SKM-1 (cell line): ENCODE measurements around the gene CDC42.

Experiments
- DNase-seq: peaks from one replicate; lab custom pipeline; 2025; ENCODE audit not compliant: unreplicated experiment; lab: John Stamatoyannopoulos, UW

CDC42 gene

DNA sequence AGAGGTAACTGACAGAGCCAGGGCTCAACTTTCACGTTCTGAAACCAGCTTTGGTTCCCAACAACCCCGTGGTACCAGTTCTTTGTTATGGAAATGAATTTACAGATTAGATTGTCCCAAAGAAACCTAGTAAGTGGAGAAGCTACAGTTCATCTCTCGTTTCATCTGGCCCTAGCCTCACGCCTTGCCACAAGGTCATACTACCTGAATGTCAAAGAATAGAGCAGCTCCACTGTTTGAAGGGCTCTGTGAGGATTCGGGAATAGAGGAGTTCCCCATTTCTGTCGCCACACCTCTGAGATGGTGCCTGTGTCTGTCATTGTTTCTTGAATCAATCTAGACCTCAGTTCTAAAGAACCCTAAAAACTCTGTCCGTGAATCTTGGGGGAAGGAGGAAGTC is 15.0 kb upstream of the CDC42 start:
- no peak for DNase-seq

DNA sequence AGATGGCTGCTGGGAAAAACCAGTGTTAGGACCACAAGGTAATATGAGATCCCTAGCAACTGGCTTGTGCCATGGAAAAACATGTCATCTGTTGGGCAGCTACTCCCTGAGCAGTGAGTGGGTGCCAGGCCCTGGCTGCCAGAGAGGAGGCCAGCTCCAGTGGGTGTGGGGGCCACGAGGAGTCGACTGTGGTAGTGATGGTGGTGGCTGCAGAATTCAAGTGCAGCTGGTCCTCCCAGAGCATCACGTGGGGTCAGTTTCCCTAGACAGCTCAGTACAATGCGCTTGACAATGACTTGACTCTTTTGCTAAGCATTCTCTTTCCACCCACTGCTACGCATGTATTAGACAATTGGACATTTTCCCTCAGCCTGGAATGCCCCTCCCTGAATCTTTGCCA is 14.5 kb upstream of the CDC42 start:
- no peak for DNase-seq

DNA sequence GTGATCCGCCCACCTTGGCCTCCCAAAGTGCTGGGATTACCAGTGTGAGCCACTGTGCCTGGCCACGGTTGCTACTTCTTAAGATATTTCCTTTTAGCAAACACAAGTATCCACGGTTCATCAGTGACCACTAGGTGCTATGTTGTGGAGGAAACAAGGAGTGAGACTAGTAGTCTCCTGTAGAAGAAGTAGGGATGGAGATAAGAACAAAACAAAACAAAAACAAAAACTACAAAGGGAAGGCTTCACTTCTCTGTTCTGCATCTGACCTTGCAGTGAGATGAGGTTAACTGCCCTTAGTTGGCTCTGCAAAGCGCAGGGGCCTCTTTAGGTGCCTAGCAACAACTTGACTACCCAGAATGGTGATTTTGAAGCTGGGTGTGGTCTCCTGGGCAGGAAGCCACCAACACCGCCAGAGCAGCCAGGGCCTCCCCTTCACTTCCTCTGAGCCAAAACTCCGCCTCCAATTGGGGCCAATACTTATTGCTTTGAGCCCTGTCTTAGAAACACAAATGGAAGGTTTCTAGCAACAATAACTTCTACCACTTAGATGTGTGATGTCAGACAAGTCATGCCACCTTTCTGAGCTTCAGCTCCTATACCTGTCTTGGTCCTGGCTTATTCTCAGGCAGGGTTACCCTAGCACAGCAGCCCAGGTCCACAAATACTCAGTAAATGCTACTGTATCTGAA is 12.8 kb upstream of the CDC42 start:
- DNase-seq: peak; percentile 98

DNA sequence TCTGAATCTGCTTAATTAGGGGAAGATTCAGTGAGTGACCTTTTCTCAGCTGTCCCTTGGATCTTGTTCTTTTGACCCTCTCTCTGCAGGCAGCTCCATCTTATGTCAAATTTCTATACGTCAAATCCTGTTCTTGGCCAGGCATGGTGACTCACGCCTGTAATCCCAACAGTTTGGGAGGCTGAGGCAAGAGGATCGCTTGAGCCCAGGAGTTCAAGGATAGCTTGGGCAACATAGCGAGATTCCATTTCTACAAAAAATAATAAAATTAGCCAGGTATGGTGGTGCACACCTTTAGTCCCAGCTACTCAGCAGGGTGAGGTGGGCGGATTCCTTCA is 12.3 kb upstream of the CDC42 start:
- DNase-seq: no peak

DNA sequence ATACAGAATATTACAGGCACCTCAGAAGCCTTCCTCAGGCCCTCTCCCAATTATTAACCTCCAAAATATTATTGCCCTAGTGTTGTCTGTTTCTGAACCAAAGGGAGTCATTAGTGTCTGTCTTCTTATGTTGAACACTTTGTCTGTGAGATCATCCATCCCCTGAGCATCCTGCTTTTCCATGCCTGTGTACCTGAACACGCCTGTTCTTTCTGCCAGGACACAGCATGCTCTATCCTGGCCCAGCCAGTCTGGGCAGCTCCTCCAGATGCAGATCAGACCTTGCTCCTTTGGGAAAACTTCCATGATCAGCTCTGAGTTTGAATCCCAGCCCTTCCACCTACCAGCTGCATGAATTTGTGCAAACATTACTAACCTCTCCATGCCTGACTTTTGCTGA is 11.0 kb upstream of the CDC42 start:
- DNase-seq: no peak

DNA sequence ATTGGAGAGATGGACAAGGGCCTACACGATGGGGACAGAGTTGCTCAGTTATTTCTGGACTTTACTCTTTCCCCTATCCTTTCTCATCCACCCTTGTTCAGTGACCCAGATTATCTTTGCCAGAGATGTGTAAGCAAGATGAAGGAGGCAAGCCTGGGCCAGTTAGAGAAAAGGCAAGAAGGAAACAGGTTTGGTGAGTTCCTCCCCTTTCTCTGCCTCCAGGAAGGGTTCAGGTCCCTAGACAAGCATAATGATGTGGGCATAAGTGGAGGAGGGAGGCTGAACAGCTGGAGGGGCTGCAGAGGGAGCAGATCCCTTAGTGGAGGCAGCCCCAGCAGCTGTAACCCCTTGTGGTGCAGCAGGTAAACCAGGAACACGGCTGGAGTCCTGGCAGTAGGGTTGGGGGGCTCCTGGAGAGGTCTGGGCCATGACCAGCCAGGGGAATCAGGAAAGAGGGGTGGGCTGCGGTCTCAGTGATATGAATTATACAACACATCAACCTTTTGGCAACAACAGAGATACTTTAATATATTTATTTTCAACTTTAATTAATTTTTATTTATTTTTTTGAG is 9.2 kb upstream of the CDC42 start:
- DNase-seq: no peak

DNA sequence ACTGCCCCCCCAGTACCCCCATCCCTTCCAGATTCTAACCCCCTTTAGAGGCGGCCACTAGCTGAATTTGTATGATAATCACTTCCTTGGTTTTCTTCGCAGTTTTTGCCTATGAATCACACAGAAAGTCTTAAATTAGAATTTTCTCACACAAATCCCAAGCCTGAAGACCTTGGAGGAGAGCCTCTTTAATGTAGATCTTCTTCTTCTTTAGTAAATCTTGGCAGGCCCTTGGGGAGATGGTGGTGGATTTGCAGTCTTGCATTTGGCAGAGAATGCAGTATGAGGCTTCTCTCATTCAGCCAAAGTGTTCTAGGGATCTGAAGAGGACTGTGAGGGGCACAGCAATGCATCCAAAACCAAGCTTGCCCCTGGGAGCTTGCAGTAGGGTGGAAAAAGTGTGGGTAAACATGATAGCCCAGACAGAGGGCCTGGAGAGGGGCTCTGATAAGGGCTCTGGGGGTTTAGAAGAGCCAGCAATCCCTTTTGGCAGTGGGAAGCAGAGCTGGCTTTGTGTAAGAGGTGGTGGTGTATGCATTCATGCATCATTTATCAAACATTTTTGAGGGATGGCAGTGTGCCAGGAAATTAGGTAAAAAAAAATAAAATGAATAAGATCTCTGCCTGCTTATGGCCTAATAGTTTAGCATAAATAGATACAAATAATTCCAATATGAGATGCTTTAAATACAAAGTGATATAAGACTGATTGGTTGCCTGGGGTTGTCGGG is 7.7 kb upstream of the CDC42 start:
- no peak for DNase-seq

DNA sequence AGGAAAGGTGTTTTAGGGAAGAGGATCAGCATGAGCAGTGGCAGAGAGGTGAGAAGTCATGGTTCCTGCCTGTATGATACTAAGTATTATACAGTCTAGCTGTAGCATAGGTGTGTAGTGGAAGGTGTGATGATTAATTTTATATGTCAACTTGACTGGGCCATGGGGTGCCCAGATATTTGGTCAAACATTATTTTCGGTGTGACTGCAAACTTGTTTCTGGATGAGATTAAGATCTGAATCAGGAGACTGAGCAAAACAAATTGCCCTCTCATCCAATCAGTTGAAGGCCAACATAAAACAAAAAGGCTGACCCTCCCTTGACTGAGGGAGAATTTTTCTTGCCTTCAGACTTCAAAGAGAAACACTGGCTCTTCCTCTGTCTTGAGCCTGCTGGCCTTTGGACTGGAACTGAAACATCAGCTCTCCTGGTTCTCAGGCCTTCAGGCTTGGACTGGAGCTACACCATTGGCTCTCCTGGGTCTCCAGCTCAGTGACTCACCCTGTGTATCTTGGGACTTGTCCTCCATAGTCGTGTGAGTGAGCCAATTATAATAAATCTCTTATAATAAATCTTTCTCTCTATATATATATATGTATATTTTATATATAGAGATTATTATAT is 6.8 kb upstream of the CDC42 start:
- DNase-seq: no peak

DNA sequence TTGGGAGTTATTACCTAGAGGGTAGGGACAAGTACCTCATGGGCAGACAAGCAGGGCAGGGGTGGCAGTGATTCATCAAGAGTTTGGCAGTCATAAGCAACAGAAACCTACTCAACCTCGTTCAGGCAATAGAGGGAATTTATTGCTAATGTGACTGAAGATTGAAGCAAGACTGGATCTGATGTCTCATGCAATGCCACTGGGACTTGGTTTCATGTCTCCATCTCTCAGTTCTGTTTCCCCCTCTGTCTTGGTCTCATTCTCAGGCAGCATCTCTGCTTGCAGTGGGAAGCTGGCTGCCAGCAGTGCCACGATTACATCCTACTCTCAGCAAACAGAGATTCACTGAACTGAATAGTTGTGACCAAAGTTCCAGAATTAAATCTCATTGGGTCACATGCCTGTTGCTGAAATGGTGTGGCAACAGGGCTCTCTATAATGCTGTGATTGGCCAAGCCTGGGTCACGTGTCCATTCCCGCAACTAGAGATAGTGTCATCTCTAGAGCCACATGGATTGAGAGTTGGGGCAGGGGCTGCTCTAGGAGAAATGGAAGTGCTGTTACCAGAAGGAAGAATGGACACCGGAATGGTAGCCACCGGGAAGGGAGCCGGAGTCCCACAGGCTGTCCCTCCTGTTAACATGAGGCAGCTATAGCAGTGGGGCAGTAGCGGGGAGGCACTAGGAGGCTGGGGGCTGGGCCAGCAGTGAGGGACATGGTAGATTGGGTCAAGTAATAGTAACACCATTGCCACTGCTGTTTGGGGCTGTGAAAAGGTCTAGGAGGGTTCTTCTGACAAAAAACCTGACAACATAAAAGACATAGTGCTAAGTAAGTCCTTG is 3.9 kb upstream of the CDC42 start:
- no peak for DNase-seq

DNA sequence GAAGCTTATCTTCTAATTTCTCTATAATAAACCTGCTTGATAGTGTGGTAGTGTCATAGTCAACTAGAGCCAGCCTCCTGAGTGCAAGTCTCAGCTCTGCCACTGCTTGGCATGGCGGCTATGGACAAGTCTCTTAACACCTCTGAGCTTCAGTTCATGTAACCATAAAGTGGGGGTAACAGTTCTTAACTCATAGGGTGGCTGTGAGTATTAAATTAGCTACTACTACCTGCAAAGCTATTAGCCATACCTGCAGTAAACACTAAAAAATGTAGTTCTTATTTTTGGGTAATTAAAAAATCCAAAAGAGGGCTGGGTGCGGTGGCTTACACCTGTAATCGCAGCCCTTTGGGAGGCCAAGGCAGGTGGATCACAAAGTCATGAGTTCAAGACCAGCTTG is 2.2 kb upstream of the CDC42 start:
- DNase-seq: no peak

DNA sequence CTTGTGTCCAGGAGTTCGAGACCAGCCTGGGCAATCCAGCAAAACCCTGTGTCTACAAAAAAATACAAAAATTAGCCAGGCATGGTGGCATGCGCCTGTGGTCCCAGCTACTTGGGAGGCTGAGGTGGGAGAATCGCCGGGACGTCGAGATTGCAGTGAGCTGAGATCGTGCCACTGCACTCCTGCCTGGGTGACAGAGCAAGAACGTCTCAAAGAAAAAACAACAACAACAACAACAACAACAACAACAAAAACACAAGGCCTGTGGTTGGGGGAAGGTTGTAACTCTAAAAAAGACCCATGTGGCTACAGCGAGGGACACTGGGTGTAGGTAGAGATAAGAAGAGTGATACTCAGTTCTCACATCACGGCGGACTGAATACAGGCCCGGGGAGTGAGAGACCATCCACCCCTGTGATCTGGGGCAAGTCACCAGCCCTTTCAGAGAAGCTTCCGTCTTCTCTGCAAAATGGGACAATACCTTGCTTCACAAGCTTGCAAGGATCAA is 848 bp upstream of the CDC42 start:
- no peak for DNase-seq

DNA sequence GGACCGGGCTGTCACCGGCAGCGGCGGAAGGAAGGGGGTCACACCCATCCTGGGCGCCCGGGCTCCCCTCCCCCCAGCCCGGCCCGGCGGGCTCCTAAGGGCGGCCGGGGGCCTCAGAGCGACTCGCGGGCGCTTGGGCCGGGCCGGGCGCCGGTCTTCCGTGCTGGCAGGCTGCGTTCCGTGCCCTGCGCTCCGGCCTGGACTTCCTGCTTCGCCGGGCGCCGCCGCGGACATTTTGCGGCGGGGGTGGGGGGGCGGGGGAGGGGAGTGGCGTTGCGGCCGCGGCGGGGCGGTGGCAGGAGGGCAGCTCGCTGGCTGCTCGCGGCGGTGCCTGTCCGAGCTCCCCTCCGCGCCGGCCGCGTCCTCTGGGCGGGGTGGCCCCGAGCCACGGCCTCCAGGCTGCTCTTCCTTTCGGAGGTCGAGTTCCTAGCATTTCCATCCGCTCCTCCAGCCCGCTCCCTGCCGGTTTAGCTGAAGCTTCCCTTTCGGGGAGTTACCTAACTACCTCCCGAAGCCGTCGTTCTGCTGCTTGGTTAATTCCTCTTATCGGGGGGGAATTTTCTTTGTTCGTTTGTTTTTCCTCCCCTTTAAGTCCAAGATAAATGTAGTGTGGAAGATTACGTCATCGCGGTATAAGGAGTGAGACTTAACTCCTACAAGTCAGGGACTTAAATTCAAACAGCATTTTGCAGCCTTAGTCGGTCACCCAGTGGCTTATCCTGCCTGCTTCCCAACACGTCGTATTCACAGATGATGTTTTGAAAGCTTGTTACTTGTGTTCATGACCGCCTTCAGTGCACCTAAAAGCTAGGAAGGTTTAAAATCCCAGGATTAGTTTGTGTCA is 730 bp downstream of the CDC42 start:
- DNase-seq: peak; percentile 54

DNA sequence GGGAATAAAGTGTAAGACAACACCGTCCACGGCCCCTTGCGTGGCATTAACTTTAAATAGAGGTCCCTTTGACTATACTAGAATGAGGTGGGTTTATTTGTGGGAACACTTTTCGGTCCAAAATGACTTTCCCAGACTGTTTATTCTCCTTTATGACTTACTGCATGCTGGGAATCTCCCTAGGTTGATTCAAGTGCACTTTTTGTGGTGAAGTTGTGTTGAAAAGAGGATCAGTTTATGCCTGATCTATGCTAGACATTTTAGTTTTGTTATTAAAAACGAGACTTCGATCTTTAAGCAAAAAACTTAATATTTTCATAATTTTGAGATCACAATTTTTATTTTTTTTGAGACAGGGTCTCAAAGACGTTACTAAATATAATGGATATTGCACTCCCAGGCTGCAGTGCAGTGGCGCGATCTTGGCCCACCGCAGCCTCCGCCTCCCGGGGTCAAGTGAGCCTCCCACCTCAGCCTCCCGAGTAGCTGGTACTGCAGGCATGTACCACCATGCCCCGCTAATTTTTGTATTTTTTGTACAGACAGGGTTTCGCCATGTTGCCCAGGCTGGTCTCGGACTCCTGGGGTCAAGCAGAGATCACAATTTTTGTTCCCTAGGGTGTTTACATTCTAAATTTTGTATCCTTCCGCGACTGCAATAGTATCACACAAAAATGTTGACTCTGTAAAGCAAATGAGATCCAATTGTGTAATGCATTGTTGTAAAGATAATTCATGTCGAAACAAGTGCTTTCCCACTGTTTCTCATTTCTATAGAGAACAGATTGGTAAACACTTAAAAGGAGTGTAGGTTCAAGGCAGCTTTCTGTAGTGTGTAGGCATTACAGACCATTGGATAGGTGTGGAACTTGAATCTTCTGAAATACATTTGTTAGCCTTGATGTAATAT is 1.6 kb downstream of the CDC42 start:
- DNase-seq: no peak

DNA sequence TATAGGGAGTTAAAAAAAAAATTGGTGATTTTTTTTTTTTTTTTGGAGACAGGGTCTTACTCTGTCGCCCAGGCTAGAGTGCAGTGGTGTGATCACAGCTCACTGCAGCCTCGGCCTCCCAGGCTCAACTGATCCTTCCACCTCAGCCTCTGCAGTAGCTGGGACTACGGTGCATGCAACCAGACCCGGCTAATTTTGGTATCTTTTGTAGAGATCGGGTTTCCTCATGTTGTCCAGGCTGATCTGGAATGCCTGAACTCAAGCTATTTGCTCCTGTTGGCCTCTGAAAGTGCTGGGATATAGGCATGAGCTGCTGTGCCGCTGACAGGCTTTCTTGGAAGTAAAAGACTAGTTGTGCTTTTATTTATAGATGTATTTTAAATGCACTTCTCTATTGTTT is 3.0 kb downstream of the CDC42 start:
- DNase-seq: no peak

DNA sequence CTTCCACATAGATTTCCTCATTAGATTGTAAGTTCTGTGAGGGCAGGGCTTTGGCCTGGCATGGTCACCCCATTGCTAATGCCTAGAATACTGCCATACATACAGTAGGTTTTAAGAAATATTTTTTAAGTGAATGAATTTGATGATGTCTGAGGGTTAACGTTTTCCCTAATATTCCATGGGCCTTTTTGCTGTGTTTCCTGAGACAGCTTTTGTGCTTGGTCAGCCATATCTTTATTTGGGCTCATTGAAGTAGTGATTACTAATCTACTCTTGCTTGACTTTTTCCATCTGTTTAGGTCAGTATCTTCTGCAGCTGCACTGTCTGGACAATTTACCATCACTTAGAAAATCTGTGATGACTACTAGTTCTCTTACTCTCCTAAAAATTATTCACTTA is 3.5 kb downstream of the CDC42 start:
- DNase-seq: no peak

DNA sequence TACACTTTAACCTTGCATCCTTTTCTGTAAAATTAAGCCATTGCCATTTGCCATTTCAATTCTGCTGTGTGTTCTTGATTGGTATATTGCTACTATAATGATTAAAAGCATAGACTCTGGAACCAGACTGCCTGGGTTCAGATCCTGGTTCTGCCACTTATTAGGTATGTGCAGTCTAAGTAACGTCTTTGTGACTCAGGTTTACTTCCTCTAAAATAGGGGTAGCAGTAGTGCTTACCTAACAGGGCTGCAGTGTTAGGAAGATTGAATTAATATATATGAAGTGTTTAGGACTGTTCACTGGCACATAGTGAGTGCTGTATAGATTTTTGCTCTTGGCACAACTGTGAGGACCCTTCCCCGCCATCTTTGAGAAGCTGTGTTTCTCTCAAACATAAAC is 4.4 kb downstream of the CDC42 start:
- no peak for DNase-seq

DNA sequence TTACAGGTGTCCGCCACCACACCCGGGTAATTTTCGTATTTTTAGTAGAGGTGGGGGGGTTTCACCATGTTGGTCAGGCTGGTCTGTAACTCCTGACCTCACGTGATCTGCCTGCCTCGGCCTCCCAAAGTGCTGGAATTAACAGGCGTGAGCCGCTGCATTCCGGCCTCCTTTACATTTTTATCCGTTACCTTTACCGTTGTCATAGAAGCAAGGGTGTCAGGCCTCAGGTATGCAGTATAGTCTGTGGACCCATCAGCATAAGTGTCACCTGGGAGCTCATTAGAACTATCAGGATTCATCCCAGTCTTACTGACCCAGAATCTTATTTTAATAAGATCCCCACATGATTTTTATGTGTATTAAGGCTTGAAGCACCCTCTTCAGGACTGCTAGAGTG is 5.4 kb downstream of the CDC42 start:
- DNase-seq: no peak

DNA sequence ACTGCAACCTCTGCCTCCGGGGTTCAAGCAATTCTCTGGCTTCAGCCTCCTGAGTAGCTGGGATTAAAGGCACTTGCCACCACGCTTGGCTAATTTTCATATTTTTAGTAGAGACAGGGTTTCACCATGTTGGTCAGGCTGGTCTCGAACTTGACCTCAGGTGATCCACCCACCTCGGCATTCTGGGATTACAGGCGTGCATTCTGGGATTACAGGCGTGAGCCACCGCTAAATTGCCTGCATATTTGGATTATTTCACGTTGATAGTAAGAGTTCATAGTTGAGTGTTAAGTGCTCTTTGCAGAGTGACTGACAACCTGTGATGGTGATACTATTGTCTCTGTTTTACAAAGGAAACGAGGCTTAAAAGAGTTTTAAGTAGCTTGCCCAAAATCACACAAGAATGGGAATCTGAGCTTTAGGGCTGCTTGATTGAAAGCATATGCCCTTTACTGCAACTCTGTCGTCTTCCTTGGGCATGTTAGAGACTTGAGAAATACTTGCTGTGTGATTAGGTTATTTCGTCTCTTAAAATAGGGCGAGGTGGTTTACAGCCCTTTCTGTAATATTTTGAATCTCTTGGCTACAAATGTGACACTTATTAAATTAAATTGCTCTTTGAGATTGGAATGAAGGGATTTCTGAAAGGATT is 12.4 kb downstream of the CDC42 start:
- no peak for DNase-seq

DNA sequence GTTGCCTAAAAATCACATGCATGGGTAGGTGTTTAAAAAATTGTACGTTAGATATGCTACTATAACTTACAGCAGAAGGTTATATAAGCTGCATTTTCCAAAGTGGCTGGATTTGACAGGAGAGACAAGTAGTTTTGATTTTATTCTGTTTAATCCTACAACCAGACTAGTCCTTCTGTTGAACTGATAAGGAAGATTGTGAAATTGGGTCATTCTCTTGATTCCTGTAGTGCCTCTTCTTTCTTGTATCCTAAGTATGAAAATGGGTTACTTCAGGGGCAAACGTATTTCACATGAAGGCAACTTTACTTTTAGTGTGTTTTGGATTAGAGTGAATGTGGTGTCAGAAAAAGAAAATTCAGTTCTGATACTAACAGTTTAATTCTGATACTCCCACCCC is 19.0 kb downstream of the CDC42 start:
- no peak for DNase-seq
